ENCODE results near the gene SPINT2.

GRCh38 chr19:38303517-38304351, 39.4 kb downstream of the SPINT2 start, which contains the start of gene C19orf33:
- no peak for TF ChIP-seq POLR2A (IDR thresholded peaks at IDR 0.05; ENCODE audit: low read length)
- no peak for TF ChIP-seq GATA1 (IDR thresholded peaks at IDR 0.05; ENCODE audit: low read depth, low read length)

Data from erythroblast (primary cell).